Activated CD8-positive, alpha-beta memory T cell treated with anti-CD3 and anti-CD28 coated beads for 1 hour (primary cell): Measurements from ENCODE around the gene RPS21.
"Not testable (repeated sequence)": the region's sequence is repeated elsewhere in the genome, so short reads cannot be mapped to it uniquely, and the experiment has no call there.

Source experiments
- DNase-seq, 2 donors: peaks; one replicate each; pipeline ENCODE4 v3.0.0-alpha.2; 2020; ENCODE audit warnings: low read depth in 1 of 2; ENCODE audit errors: extremely low read depth in 1 of 2

The RPS21 gene

GRCh38 chr20:62363920-62364851, 22.7 kb upstream of the RPS21 start:
- no peak for DNase-seq

GRCh38 chr20:62364911-62365736, 21.8 kb upstream of the RPS21 start:
- DNase-seq = no peak

DNA sequence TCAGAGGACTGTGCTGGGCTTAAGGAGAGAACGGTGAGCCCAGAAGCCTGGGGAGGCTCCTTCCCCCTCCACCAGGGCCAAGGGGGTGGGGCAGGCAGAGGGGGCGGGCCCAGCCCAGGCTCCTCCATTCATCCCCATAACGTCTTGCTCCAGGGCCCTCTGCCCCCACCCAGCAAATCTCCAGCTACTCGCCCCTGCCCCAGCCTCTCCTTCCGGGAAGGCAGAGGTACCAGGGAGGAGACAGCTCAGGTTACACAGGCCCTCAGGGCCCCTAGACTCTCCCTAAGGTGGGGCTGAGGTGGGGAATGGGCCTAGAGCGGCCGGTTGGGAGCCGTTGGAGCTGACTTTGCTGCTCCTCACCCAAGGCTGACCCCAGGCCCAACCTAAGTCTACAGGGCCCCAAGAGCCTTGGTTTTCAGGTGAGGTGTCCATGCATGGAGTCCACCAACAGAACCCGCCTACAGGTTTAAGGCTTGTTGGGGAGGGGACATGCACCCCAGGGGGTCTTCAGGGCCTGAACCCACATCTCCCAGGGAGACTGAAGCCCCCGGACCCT, 21.0 kb upstream of the RPS21 start:
- DNase-seq = no peak

- no peak for DNase-seq
Observed at GRCh38 chr20:62366370-62367135, 20.4 kb upstream of the RPS21 start.

- no peak for DNase-seq
Observed at GRCh38 chr20:62367136-62367632, 19.7 kb upstream of the RPS21 start, which contains the start of gene LAMA5. TSS of gene LAMA5 (minus strand) at chr20:62367312. CDS start at chr20:62367245, 67 bp downstream.

DNA sequence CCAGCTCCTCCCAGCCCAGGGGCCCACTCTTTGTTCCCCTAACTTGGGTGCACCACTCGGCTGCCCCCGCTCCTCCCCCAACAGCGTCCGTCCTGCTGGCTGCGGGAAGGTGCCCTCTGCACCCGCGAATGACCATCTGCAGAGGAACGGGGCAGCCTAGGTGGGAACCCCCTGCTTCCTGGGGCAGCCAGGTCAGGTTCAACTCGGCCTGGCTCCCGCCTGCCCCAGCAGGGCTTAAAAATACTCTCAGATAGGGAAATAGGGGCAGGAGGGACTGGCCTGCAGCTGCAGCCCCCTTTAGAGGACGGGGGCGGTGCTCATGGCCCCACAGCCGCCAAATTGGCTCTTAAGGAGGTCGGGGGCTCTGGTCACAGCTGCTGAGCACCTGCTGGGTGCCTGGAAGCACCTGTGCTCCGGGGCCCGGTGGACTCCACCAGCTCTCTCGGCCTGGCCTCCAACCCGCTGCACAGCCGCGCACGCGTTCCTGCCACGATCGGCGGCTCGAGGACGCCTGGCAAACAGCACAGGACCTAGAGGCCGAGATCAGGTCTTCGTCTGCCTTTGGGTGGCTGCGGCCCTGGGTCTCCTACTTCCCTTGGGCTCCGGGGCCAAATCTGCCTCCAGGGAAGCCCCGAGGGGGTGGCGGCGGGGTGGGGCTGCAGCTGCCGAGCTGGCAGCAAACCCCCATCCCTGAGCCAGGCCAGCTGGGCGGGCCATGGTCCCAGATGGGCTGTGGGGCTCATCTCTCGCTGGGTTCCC, 19.1 kb upstream of the RPS21 start:
- no peak for DNase-seq

- DNase-seq = no peak
Observed at GRCh38 chr20:62368392-62368975, 18.4 kb upstream of the RPS21 start.

DNA sequence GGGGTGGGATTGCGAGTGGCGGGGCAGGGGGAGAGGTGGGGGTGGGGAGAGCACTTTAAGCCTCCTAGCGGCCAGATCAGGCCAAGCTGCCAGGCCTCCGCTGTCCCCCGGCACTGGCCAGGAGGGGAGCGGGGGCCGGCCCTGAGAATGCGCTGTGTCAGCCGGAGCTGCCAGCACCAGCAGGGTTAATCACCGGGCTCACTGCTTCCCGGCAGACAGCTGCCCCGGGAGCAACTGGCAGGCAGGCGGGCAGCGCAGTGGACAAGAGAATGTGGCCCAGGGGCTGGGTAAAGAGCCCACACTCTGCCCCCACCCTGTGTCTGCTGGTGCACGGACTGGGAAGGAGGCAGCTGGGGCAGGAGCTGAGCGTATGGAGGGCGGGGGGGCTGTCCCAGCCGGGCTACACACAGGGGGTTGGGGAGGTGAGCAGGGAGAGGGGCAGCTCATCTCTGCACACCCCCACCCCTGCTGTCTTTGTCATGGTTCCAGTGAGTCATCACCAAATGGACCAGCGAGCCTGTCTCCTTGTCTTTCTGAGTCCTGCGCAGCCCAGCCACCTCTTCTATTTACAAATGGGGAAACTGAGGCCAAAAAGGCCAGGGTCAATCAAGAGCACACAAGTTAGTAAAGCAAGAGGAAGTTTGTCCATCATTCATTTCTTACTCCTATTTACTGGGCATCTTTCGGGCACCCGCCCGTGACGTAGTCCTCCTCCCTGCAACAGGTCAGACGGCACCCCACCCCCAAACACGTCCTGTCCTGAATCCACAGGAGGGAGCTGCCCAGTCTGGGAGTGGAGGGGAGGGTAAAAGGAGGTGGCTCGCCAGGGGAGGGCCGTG, 17.7 kb upstream of the RPS21 start:
- no peak for DNase-seq

DNA sequence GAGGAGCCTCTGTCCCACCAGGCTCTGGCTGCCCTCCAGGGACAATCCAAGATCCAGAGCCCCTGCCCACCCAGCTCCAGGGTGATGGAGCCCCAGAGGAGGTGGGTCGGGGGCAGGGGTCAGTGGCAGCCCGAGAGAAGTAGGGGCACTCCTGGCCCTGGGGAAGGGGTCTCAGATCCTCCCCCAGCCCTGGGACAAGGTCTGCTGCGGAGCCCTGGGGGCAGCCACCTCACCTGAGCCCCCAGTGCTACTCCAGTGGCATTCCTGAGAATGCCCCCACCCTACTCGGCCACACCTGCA, 17.1 kb upstream of the RPS21 start:
- no peak for DNase-seq

- DNase-seq = no peak
Observed at GRCh38 chr20:62370115-62370806, 16.6 kb upstream of the RPS21 start.

DNA sequence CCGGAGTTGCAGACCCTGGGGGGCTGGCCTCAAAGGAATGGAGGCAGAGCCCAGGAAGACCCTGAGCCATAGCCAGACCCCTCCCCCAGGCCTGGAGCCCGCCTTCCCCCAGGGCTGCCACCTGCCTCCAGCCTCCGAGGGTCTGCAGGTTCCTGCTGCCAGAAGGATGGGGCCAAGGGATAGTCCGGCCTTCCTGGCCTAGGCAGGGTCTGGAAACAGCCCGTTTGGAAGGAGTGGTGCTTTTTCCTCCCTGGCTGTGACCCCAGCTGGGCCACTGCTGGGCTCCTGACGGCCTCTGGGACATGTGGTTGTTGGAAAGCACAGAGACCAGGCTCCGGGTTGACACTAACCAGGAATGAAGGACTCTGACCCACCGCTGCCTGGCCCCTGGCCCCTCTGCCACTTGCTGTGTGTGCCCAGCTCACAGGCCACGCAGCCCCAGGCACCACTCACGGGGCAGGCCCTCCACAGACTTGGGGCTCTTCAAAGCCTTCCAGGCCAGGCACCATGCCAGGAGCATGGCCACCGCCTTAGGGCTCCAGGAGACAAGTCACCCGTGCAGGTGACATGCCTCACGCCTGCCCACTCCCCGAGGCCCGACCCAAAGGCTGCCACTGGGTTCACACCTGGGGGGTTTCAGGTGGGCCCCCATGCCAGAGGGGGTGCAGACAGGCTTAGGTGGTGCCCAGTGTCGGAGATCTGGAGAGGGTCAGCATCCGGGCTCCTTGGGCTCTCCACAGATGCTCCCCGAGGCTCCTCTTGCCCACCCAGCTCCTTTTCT, 15.9 kb upstream of the RPS21 start:
- no peak for DNase-seq

DNA sequence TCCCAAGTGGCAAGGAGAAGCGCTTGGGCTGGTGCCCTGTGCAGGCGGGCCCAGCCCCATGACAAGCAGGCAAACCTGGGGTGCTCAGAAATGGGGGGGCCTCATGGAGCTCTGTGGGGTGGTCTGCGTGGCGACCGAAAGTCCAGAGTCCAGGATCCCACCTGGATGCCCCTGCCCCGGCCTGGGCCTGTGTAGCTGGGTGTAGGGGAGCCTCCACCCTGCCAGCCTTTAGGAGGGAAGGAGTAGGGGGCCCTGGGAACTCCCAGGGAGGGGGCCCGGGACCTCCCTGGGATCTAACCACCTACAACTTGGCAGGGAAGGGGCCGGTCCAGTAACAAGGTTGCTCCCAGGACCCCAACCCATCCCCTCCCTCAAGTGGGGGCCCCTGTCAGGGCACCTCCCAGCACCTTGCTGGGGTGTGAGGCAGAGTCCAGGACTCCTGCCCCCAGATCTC, 15.3 kb upstream of the RPS21 start:
- DNase-seq = no peak

- DNase-seq = no peak
Observed at GRCh38 chr20:62372042-62372993, 14.6 kb upstream of the RPS21 start.

DNA sequence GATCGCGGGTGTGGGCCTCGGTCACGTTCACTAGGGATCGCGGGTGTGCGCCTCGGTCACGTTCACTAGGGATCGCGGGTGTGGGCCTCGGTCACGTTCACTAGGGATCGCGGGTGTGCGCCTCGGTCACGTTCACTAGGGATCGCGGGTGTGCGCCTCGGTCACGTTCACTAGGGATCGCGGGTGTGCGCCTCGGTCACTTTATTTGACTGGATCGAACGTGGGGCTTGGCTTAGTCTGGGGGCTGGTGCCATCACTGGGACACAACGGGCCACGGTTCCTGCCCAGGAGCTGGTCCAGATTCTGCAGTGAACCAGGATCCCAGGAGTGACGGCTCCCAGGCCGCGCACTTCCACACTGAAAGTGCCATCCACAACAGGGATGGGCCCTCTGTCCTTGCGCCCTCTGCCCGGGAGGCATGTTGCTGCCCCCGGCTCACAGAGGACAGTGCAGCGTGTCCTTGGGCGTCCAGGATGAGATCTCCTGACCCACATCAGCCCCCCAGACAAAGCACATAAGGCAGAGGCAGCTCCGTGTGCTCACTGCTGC, 13.2 kb upstream of the RPS21 start:
- not testable (repeated sequence) for DNase-seq

DNA sequence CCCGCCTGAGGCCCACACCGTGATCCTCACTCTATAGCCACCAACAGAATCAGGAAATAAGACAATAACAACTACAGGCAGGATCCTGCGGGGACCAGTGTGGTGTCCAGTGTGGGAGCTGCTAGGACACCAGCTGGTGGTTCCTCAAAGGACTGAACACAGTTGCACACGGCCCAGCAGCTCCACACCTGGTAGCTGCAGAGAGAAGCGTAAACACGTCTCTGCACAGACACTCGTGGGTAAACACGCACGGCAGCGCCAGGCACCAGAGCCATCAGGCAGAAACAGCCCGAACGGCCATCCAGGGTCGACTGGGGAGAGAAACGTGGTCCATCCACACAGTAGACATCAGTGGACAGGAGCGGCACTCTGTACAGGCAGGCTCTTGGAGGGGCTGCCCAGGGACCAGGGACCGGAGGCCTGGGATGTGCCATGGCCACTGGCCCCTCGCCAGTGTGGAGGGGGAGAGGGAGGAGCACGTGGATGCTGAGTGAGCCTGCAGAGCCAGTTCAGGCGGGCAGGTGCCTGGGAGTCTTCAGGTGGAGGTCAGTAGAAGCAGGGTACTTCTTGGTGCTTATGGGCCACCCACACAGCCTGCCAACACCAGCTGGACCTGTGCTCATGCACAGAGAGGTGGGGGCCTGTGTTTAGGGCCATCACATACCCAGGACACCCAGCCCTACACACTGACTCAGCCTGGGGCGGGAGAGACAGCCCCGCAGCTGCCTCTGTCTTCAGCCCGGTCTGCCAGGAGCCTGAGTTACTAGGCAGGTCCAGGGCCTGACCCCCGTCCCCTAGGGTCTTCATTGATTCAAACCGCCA, 12.4 kb upstream of the RPS21 start:
- DNase-seq = no peak
